ENCODE measurements around the gene MED12L. TPM values are rescaled to one million over a fixed set of nuclear protein-coding genes. Genes with fewer than 3 reads are reported as not detected.

The MED12L gene
- total RNA-seq, 2 donors from 2014 or later = 4.4 to 5.8 TPM

GRCh38 chr3:151468284-151468917 lies 382.9 kb downstream of the MED12L start:
- H3K36me3 Mint-ChIP-seq (ENCODE audit: insufficient read depth in 2 of 2) = no peaks in the 10 kb centered on the region
- no peak overlapping the region for H3K27ac Mint-ChIP-seq
- peak; percentile 49 for ATAC-seq (replicated peaks in 1 of 2)
- no peaks in the 10 kb centered on the region for H3K9me3 Mint-ChIP-seq
- no peaks in the 10 kb centered on the region for H3K4me1 Mint-ChIP-seq (ENCODE audit: low read depth)
- DNase-seq = peak; percentile 35 to 44
- no peak overlapping the region for H3K4me3 Mint-ChIP-seq
- H3K27me3 Mint-ChIP-seq (ENCODE audit: low read depth) = no peaks in the 10 kb centered on the region

GRCh38 chr3:151476344-151477018 lies 391.0 kb downstream of the MED12L start:
- no peaks in the 10 kb centered on the region for H3K4me1 Mint-ChIP-seq (ENCODE audit: low read depth)

GRCh38 chr3:151477591-151478334 lies 392.3 kb downstream of the MED12L start:
- no peak overlapping the region for H3K27ac Mint-ChIP-seq
- H3K9me3 Mint-ChIP-seq = peaks cover 4 to 7% of the 10 kb centered on the region in 2 donors
- no peak overlapping the region for H3K4me3 Mint-ChIP-seq
- peaks cover 15% of the 10 kb centered on the region for H3K27me3 Mint-ChIP-seq (ENCODE audit: low read depth)
- no peak for DNase-seq
- H3K36me3 Mint-ChIP-seq (ENCODE audit: insufficient read depth in 2 of 2) = peaks cover 0 to 3% of the 10 kb centered on the region in 2 donors
- no peaks in the 10 kb centered on the region for H3K4me1 Mint-ChIP-seq (ENCODE audit: low read depth)
- ATAC-seq (replicated peaks in 1 of 2) = no peak

More at GRCh38 chr3:151476344-151477018, 391.0 kb downstream of the MED12L start:
- Mint-ChIP-seq H3K27ac (no peak overlapping the region), H3K4me3 (no peak overlapping the region), H3K27me3 (ENCODE audit: low read depth) (peaks cover 15% of the 10 kb centered on the region), H3K36me3 (ENCODE audit: insufficient read depth in 2 of 2) (no peaks in the 10 kb centered on the region), H3K9me3 (no peaks in the 10 kb centered on the region)
- ATAC-seq (replicated peaks in 1 of 2) (no peak), DNase-seq (no peak)

GRCh38 chr3:151478335-151478697 lies 392.9 kb downstream of the MED12L start:
- ATAC-seq (replicated peaks in 1 of 2) = no peak
- no peak overlapping the region for H3K27ac Mint-ChIP-seq
- no peak for DNase-seq
- H3K9me3 Mint-ChIP-seq = peaks cover 4 to 7% of the 10 kb centered on the region in 2 donors
- no peaks in the 10 kb centered on the region for H3K4me1 Mint-ChIP-seq (ENCODE audit: low read depth)
- H3K27me3 Mint-ChIP-seq (ENCODE audit: low read depth) = peaks cover 15% of the 10 kb centered on the region
- peaks cover 0 to 3% of the 10 kb centered on the region in 2 donors for H3K36me3 Mint-ChIP-seq (ENCODE audit: insufficient read depth in 2 of 2)
- no peak overlapping the region for H3K4me3 Mint-ChIP-seq

- no peak overlapping the region for H3K27ac Mint-ChIP-seq
- H3K27me3 Mint-ChIP-seq (ENCODE audit: low read depth) = peaks cover 15% of the 10 kb centered on the region
- no peak overlapping the region for H3K4me3 Mint-ChIP-seq
- H3K4me1 Mint-ChIP-seq (ENCODE audit: low read depth) = no peaks in the 10 kb centered on the region
- H3K36me3 Mint-ChIP-seq (ENCODE audit: insufficient read depth in 2 of 2) = peaks cover 0 to 3% of the 10 kb centered on the region in 2 donors
- no peak for ATAC-seq (replicated peaks in 1 of 2)
- DNase-seq = no peak
- H3K9me3 Mint-ChIP-seq = peaks cover 4 to 7% of the 10 kb centered on the region in 2 donors
Observed at GRCh38 chr3:151479452-151479851, 394.0 kb downstream of the MED12L start.

- peaks cover 15% of the 10 kb centered on the region for H3K27me3 Mint-ChIP-seq (ENCODE audit: low read depth)
- ATAC-seq (replicated peaks in 1 of 2) = no peak
- peaks cover 7% of the 10 kb centered on the region in 2 donors for H3K9me3 Mint-ChIP-seq
- DNase-seq = no peak
- H3K36me3 Mint-ChIP-seq (ENCODE audit: insufficient read depth in 2 of 2) = peaks cover 0 to 3% of the 10 kb centered on the region in 2 donors
- H3K4me3 Mint-ChIP-seq = no peak overlapping the region
- H3K4me1 Mint-ChIP-seq (ENCODE audit: low read depth) = no peaks in the 10 kb centered on the region
- H3K27ac Mint-ChIP-seq = no peak overlapping the region
Observed at GRCh38 chr3:151480492-151480891, 395.0 kb downstream of the MED12L start.

- peaks cover 0 to 3% of the 10 kb centered on the region in 2 donors for H3K36me3 Mint-ChIP-seq (ENCODE audit: insufficient read depth in 2 of 2)
- no peaks in the 10 kb centered on the region for H3K4me1 Mint-ChIP-seq (ENCODE audit: low read depth)
- no peak overlapping the region for H3K4me3 Mint-ChIP-seq
- H3K27ac Mint-ChIP-seq = no peak overlapping the region
- no peak for DNase-seq
- peaks cover 7 to 10% of the 10 kb centered on the region in 2 donors for H3K9me3 Mint-ChIP-seq
- H3K27me3 Mint-ChIP-seq (ENCODE audit: low read depth) = peaks cover 17% of the 10 kb centered on the region
- no peak for ATAC-seq (replicated peaks in 1 of 2)
Observed at GRCh38 chr3:151483488-151483887, 398.0 kb downstream of the MED12L start.

GRCh38 chr3:151483961-151484520 lies 398.6 kb downstream of the MED12L start:
- peaks cover 0 to 3% of the 10 kb centered on the region in 2 donors for H3K36me3 Mint-ChIP-seq (ENCODE audit: insufficient read depth in 2 of 2)
- ATAC-seq (replicated peaks in 1 of 2) = no peak
- no peak overlapping the region for H3K4me3 Mint-ChIP-seq
- peaks cover 14% of the 10 kb centered on the region for H3K27me3 Mint-ChIP-seq (ENCODE audit: low read depth)
- no peaks in the 10 kb centered on the region for H3K4me1 Mint-ChIP-seq (ENCODE audit: low read depth)
- H3K9me3 Mint-ChIP-seq = peaks cover 10 to 13% of the 10 kb centered on the region in 2 donors
- no peak for DNase-seq
- H3K27ac Mint-ChIP-seq = no peak overlapping the region

Other genes with a start within 250 kb of the MED12L start
- gene MINDY4B, start 180.2 kb upstream of the MED12L start, total RNA-seq = not detected
- not detected for gene CLRN1, start 112.9 kb upstream of the MED12L start, total RNA-seq
- 100 to 1,000 TPM in 1 of 2 donors, 10 to 100 TPM in 1; 83.7 to 101 TPM for gene GPR171, start 117.6 kb downstream of the MED12L start, total RNA-seq
- gene P2RY14, start 192.9 kb downstream of the MED12L start, total RNA-seq = under 1 TPM; 0.34 to 0.51 TPM
- gene GPR87, start 231.2 kb downstream of the MED12L start, total RNA-seq = 1 to 10 TPM in 1 of 2 donors, under 1 TPM in 1; 0.70 to 2.2 TPM
- gene P2RY13, start 243.9 kb downstream of the MED12L start, total RNA-seq = not detected

Data from activated T-cell treated with anti-CD3 and anti-CD28 coated beads, Interleukin-2, amount 50 U/mL, for 72 hours (primary cell).